ENCODE measurements around the gene TSKS.

Gene TSKS

DNA sequence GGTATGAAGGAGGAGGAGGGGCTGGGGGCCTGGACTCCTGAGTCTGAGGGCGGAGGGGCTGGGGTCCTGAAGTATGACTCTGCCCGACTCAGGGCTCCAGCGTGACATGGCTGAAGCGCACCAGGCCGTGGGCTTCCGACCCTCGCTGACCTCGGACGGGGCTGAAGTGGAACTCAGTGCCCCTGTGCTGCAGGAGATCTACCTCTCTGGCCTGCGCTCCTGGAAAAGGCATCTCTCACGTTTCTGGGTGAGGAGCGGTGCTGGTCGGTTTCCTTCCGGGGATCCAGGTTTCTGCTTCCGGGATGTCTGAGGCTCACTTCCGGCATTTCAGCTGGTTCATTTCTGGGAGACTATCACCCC is 71.0 kb downstream of the TSKS start:
- H3K27me3 ChIP-seq (ENCODE audit: control insufficient read depth, insufficient read depth, low read length), result no peaks in the 10 kb centered on the region
- H3K36me3 ChIP-seq (ENCODE audit: control insufficient read depth, insufficient read depth, low read length), result peaks cover 20% of the 10 kb centered on the region
- no peak overlapping the region for H3K9ac ChIP-seq (ENCODE audit: low read depth, low read length)
- H3K27ac ChIP-seq (ENCODE audit: low read depth, low read length), result no peak overlapping the region
- H3K4me1 ChIP-seq (ENCODE audit: control insufficient read depth, insufficient read depth, low read length), result peaks cover 12% of the 10 kb centered on the region
- H3K4me3 ChIP-seq (ENCODE audit: low read depth, low read length), result no peak overlapping the region
- H3K9me3 ChIP-seq (ENCODE audit: control insufficient read depth, insufficient read depth, low read length), result no peaks in the 10 kb centered on the region

DNA sequence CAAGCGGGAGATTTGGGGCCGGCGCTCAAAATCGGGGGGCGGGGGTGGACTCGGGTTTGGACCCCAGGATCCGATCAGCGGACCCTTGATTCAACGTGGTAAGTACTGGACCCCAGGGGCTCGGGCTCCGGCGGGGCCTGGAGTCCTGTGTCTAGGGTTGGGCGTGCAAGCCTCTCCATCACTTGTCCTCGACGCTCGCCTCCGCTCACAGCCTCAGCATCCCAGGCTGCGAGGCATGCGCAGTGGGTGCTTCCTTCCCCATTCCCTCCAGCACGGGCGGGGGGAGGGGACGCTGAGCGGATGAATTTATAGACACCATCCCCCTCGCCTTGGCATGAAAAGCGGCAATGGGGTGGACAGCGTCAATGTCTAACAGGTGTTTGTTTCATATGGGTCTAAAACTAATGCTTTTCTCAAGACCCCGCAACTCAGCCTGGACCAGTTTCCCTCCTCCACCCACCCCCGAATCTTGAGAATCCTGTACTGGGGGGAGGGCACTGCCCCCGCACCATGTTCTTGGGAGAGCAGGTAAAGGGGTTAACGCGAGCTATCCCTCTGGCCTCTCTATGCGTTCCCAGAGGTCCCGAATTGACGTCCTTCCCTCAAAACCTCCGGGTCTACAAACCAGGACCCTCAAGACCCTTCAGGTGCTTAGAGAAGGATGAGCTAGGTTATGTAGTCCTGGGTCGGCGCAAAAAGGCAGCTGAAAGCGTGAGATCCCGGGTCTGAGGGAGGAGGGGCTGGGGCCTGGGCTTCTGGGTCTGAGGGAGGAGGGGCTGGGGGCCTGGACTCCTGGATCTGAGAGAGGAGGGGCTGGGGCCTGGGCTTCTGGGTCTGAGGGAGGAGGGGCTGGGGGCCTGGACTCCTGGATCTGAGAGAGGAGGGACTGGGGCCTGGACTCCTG is 71.6 kb downstream of the TSKS start:
- H3K4me1 ChIP-seq (ENCODE audit: control insufficient read depth, insufficient read depth, low read length), result peaks cover 12% of the 10 kb centered on the region
- no peak overlapping the region for H3K9ac ChIP-seq (ENCODE audit: low read depth, low read length)
- no peaks in the 10 kb centered on the region for H3K9me3 ChIP-seq (ENCODE audit: control insufficient read depth, insufficient read depth, low read length)
- H3K4me3 ChIP-seq (ENCODE audit: low read depth, low read length), result peak overlapping the region; percentile 63
- H3K27me3 ChIP-seq (ENCODE audit: control insufficient read depth, insufficient read depth, low read length), result no peaks in the 10 kb centered on the region
- H3K27ac ChIP-seq (ENCODE audit: low read depth, low read length), result peak overlapping the region; percentile 79
- peaks cover 25% of the 10 kb centered on the region for H3K36me3 ChIP-seq (ENCODE audit: control insufficient read depth, insufficient read depth, low read length)

DNA sequence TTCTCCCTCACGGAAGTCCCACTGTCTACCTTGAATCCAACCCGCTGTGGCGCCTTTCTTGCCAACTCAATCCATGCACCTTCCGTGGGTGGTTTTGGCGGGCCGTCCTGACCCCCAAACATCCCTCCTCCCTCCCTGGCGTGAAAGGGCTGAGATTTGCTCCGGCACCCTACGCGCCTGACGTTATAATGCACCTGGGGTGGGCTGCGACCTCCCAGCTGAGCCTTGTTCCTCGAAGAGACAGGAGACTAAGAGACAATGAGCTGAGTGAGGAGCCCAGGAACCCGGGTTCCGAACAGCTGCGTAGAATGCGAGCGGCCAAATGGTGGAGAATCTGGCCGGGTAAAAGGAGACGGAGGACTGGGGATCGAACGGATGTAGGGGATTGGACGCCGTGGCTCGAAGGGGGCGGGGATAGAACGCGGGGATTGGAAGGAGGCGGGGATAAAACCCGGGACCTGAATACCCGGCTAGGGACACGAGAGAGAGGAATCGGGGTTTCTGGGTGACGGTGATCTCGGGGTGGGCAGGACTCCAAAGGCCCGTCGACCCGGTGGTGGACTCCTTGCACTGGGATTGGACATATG is 72.4 kb downstream of the TSKS start, which contains the start of gene CPT1C:
TSS of gene CPT1C (plus strand) at position 461 of the 587 bp plus-strand sequence. CDS start 1,137 bp downstream, outside the sequence.
- Histone ChIP-seq H3K27me3 (ENCODE audit: control insufficient read depth, insufficient read depth, low read length) (no peaks in the 10 kb centered on the region), H3K27ac (ENCODE audit: low read depth, low read length) (peak within 1 kb of the TSS; percentile 79), H3K4me3 (ENCODE audit: low read depth, low read length) (peak within 1 kb of the TSS; percentile 63), H3K9me3 (ENCODE audit: control insufficient read depth, insufficient read depth, low read length) (no peaks in the 10 kb centered on the region), H3K36me3 (ENCODE audit: control insufficient read depth, insufficient read depth, low read length) (peaks cover 33% of the 10 kb centered on the region), H3K4me1 (ENCODE audit: control insufficient read depth, insufficient read depth, low read length) (peaks cover 12% of the 10 kb centered on the region), H3K9ac (ENCODE audit: low read depth, low read length) (peak within 1 kb of the TSS; percentile 50)

DNA sequence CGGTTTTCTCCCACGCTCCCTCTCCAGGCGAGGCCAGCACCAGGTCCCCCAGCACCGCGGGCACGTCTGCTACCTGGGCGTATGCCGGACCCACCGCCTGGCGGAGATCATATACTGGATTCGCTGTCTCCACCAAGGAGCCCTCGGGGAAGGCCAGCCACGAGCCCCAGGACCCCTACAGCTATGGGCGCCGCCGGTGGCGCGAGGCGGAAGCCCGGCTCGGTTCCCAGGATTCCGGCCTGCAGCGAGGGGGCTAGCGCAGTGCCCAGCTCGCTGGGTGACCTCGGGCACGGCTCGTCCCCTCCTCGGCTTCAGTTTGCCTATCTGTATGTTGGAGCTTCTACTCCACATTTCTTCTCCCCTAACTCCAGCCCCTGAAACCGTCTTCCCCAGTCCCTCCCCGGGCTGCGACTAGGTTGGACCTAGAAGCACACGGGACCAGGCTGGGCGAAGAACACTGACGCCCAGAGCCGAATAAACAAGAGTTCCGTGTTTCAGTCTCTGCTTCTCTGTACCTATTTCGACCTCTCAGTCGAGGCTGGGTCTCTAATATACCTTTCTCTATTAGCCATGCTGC is 72.9 kb downstream of the TSKS start:
- Histone ChIP-seq H3K36me3 (ENCODE audit: control insufficient read depth, insufficient read depth, low read length) (peaks cover 38% of the 10 kb centered on the region), H3K27me3 (ENCODE audit: control insufficient read depth, insufficient read depth, low read length) (no peaks in the 10 kb centered on the region), H3K4me3 (ENCODE audit: low read depth, low read length) (peak overlapping the region; percentile 63), H3K27ac (ENCODE audit: low read depth, low read length) (peak overlapping the region; percentile 79), H3K9ac (ENCODE audit: low read depth, low read length) (peak overlapping the region; percentile 50; the same call in 1 of the 2 replicates), H3K4me1 (ENCODE audit: control insufficient read depth, insufficient read depth, low read length) (peaks cover 12% of the 10 kb centered on the region), H3K9me3 (ENCODE audit: control insufficient read depth, insufficient read depth, low read length) (no peaks in the 10 kb centered on the region)

All from HUES48 (cell line).